CD4-positive, alpha-beta T cell treated with Interleukin-1 beta for 1 hour (primary cell): ENCODE measurements around the gene SSH3.

Experiments used
- DNase-seq, 2 donors: peaks; one replicate each; pipeline ENCODE4 v3.0.0-alpha.2; 2020 to 2022

The SSH3 gene

GRCh38 chr11:67303132-67303834 is at the start of gene SSH3:
TSS of gene SSH3 (plus strand) at chr11:67303530. CDS start at chr11:67303626, 96 bp downstream.
- peak; percentile 43 to 47 for DNase-seq

- no peak for DNase-seq
Observed at GRCh38 chr11:67253872-67254624, 49.3 kb upstream of the SSH3 start.

GRCh38 chr11:67254798-67255197 is 48.5 kb upstream of the SSH3 start:
- DNase-seq, result no peak

GRCh38 chr11:67255353-67255752 is 48.0 kb upstream of the SSH3 start:
- DNase-seq, result no peak

- no peak for DNase-seq
Observed at GRCh38 chr11:67255864-67256263, 47.5 kb upstream of the SSH3 start.

- no peak for DNase-seq
Observed at GRCh38 chr11:67256477-67257135, 46.7 kb upstream of the SSH3 start.

GRCh38 chr11:67260406-67260805 is 42.9 kb upstream of the SSH3 start:
- DNase-seq, result no peak

- peak in 1 of 2 donors; percentile 46 for DNase-seq
Observed at GRCh38 chr11:67260885-67261639, 42.3 kb upstream of the SSH3 start.

DNA sequence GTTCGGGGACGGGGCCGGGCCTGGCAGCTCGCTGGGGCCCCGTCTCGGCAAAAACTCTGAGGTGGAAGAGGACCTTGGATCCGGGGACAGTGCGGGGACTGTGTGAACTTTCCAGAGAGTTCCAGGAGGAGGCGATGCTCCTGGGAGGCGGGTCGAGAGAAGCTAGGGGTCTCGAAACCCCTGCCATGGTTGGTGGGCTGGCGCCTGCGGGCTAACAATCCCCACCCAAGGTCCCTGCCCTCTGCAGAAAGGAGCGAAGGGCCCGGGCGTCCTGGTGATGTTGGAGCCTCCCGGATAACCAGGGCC is 41.7 kb upstream of the SSH3 start:
- DNase-seq, result no peak

GRCh38 chr11:67261946-67262681 is 41.2 kb upstream of the SSH3 start:
- no peak for DNase-seq

- DNase-seq, result peak; percentile 77 to 78
Observed at GRCh38 chr11:67262731-67263675, 40.3 kb upstream of the SSH3 start.

DNA sequence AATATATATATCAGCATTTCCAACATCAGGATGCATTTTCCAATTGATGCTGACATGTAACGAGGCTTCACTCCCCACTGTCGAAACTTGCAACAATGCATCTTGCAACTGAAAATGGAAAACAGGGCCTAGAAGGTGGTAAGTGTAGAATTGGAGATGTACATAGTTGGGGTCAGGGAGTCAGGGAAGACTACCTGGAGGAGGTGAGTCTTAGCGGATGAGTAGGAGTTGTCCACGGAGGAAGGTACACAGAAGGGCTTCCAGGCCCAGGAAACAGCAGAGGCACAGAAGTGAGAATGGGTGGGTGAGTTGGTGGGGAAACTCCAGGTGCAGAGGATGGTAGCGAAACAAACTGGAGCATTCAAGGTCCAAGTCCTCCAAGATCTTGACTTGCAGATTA is 39.1 kb upstream of the SSH3 start:
- DNase-seq, result no peak

- no peak for DNase-seq
Observed at GRCh38 chr11:67264877-67265632, 38.3 kb upstream of the SSH3 start.

GRCh38 chr11:67265633-67266448 is 37.5 kb upstream of the SSH3 start:
- DNase-seq, result peak; percentile 81 to 82

- DNase-seq, result peak; percentile 54 to 55
Observed at GRCh38 chr11:67266449-67267187, 36.7 kb upstream of the SSH3 start, which contains the start of gene GRK2. TSS of gene GRK2 (plus strand) at chr11:67266473. CDS start at chr11:67266700, 227 bp downstream.

DNA sequence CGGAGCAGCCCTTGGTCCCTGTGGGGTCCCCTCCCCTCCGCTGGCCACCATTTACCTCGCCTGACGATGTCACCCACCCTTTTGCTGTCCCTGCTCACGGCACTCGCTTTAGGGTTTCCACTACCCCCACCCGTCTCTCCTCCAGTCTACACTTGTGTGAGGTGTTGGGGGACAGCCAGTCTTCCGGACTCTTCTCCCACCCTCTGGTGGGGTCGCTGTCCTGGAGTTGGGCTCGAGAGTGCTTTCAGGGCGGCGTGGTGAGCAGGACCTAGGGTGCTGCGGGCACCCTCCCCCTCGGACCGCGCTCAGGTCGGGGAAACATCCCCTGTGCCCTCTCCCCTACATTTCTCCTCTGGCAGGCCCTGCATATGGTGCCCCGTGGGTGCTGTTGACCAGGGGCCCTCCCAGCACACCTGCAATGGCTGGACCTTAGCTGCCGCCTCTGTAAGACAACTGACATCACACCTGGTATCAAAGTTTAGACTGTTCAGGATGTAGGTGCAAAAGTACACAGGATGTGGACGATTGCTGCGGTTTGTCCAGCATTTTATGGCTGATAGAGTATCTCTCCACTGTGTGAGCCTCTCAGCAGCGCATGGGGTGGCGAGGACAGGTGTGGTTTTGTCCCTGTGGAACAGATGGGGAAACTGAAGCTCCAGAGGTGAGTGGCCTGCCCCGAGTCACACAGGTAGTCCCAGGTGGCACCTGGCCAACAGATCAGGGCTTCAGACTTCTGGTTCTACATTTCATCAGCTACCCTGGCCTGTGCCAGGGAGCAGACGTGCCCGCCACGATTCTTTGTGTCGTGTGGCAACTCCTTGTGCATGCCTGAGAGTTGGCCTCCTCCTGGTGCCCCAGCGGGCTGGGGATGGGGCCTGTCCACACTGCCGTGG is 35.9 kb upstream of the SSH3 start:
- DNase-seq, result peak in 1 of 2 donors; percentile 44
